Body of pancreas (tissue), 4 donors: ENCODE measurements around the gene TMTC4.

ENCODE experiments used
- POLR2A ChIP-seq, 3 donors: fragments of 450-650 bp; IDR thresholded peaks; one replicate each; pipeline ENCODE4 v1.6.1; 2016; ENCODE audit warnings: antibody characterized with exemption in 3 of 3, mild to moderate bottlenecking in 2 of 3
- TF ChIP-seq, protein P1 (sequence below), 7 experiments: fragments of 450-650 bp in 4 of 7; fragments of 200-600 bp in 3 of 7; sonication (generic) in 3 of 7; IDR thresholded peaks; one replicate each; pipeline ENCODE4 v1.5.1; 2016 to 2019; ENCODE audit warnings: antibody characterized with exemption in 7 of 7

DNA sequence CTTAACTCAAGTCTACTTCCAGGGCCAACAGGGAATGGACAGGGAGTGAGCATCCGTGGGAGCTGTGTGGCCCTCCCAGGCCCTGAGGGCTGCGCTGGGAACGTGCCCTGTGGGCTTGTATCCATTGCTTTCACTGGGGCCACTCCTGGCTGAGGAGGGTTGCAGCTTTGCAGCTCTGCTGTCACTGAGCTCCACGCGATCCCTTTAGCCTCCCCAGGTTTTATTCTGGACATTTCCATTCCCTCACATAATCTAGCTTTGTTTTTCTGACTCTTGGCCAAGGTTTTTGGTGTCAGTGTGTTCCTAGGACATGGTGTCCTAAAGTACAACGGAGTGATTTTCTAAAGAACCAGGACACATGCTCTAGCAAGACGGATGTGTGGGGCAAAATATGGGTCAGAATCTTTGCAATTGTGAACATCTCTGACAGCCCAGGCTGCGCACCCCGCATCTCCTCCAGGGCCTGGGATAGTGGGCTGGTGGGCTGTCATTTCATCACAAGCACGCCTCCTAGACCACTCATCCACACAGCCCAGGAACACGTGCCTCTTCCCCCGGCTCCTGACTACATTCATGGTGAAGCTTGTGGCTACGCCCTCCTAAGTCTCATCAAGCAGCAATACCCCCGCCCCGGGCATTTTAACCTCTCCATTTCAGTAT is 114.0 kb downstream of the TMTC4 start:
- TF ChIP-seq, protein P1, sequence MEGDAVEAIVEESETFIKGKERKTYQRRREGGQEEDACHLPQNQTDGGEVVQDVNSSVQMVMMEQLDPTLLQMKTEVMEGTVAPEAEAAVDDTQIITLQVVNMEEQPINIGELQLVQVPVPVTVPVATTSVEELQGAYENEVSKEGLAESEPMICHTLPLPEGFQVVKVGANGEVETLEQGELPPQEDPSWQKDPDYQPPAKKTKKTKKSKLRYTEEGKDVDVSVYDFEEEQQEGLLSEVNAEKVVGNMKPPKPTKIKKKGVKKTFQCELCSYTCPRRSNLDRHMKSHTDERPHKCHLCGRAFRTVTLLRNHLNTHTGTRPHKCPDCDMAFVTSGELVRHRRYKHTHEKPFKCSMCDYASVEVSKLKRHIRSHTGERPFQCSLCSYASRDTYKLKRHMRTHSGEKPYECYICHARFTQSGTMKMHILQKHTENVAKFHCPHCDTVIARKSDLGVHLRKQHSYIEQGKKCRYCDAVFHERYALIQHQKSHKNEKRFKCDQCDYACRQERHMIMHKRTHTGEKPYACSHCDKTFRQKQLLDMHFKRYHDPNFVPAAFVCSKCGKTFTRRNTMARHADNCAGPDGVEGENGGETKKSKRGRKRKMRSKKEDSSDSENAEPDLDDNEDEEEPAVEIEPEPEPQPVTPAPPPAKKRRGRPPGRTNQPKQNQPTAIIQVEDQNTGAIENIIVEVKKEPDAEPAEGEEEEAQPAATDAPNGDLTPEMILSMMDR (IDR thresholded peaks at IDR 0.05), result no peak
- no peak for TF ChIP-seq POLR2A (IDR thresholded peaks at IDR 0.05)
